Activated CD8-positive, alpha-beta memory T cell treated with anti-CD3 and anti-CD28 coated beads, Interleukin-2, amount 50 U/mL, for 4 hours (primary cell): Measurements from ENCODE around the gene ZNF790.
A peak's percentile ranks its signal among the peaks of the same experiment; 100 is the strongest.
"Not testable (repeated sequence)": the region's sequence is repeated elsewhere in the genome, so short reads cannot be mapped to it uniquely, and the experiment has no call there.

ENCODE experiments used
- DNase-seq: peaks from one replicate; pipeline ENCODE4 v3.0.0-alpha.2; 2020

ZNF790 gene

DNA sequence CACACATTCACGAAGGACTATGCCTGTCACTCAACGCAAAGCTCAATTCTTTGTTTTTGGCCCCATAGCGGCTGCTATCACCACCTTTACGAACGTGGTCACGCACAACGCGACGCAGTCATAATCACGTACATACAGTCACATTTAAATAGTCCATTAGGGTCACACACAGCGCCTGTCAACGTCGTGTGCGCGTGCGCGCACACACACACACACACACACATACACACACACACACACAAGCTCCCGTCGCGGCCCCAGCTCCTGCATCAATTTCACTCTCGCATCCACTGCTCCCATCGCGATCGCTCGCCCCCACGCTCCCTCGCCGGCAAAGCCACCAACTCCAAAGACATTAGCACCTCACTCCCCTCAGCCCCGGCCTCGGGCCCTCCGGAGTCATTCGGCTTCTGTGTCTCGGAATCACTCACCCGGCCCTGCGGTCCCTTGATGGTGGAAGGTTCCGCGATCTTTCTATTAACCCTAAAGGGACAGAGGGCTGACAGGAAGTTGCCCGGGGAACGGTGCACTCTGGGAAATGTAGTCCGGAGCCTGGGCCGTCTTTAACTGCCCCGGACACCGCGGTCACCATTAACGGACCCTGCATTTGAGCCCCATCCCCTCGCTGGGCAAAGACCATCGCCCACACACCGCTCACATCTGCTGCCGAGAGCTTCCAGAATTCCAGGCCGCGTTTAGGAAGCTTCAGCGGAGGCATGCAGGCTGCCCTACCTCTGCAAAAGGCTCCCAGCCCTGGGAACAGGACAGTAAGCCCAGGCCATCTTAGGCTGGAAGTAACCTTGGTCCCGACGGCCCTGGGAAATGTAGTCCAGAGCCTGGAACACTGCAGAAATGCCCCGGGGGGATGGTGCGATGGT, at the start of gene ZNF790:
Gene ZNF790 (minus strand): TSS at position 482 of the 878 bp plus-strand sequence. CDS start 12,768 bp downstream, outside the sequence.
- DNase-seq: peak; percentile 76

- no peak for DNase-seq
These were observed 39.1 kb upstream of the ZNF790 start for GRCh38 chr19:36876993-36877938.

GRCh38 chr19:36851898-36852297, 13.7 kb upstream of the ZNF790 start:
- DNase-seq: no peak

GRCh38 chr19:36850559-36851442, 12.6 kb upstream of the ZNF790 start, which contains the start of gene ZNF345:
ZNF345 (plus strand) TSS chr19:36850876; CDS start chr19:36876831, 25,955 bp downstream.
- peak; percentile 82 for DNase-seq

GRCh38 chr19:36849701-36850558, 11.7 kb upstream of the ZNF790 start:
- DNase-seq: peak; percentile 89

GRCh38 chr19:36847968-36848367, 9.8 kb upstream of the ZNF790 start:
- no peak for DNase-seq

GRCh38 chr19:36838784-36839324, 667 bp upstream of the ZNF790 start:
- no peak for DNase-seq

DNA sequence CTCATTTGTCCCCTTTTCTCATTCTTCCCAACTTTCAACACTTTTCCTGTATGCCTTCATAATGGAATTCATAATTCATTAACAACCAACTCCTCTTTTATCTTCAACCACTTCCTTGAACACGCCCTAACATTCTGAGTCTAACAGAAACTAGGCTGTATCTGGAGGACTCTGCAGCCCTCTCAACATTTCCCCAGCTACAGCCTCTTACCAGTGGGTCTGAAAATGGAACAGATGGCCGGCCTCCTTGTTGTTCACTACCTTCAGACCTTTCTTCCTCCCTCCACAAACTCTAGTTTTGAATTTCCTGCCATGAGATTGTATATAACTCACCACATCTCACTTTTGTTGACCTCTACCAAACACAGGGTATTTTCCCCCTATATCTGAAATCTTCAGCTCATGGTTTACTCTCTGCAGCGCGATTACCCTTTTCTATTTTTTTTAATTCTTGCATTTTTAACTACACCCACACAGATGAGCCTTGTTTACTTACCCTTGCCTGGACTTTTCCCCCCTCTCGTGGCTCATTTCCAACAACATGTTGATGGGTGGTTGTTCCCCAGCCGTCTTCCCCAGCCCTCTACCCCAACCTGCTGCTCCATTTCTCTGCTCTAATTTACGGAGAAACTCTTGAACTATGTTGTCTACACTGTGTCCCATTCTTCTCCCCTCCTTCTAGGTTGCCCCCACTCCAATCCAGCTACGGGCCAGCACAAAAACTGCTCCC, 846 bp downstream of the ZNF790 start:
- no peak for DNase-seq

DNA sequence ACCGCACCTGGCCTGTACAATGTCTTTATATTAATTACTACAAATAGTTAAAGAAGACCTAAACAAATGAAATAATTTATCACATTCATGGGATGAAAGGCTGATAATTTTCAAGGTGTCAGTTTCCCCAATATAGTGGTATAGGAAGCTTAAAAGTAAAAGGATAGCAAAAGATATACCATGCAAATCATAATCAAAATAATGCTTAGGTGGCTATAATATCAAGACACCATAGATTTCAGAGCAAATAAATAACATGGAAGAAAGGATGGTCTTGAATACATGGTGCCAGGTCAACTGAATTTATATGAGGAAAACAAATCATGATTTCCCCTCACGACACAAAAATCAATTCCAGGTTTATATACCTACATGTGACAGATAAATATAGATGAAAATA, 4.8 kb downstream of the ZNF790 start:
- no peak for DNase-seq

- DNase-seq: no peak
These were observed 16.4 kb downstream of the ZNF790 start for GRCh38 chr19:36821758-36822157.

- DNase-seq: no peak
These were observed 19.0 kb downstream of the ZNF790 start for GRCh38 chr19:36819130-36819630.

- no peak for DNase-seq
These were observed 31.2 kb downstream of the ZNF790 start for GRCh38 chr19:36807029-36807428.

- no peak for DNase-seq
These were observed 32.8 kb downstream of the ZNF790 start for GRCh38 chr19:36805364-36805763.

- no peak for DNase-seq
These were observed 40.4 kb downstream of the ZNF790 start for GRCh38 chr19:36797786-36798108.

DNA sequence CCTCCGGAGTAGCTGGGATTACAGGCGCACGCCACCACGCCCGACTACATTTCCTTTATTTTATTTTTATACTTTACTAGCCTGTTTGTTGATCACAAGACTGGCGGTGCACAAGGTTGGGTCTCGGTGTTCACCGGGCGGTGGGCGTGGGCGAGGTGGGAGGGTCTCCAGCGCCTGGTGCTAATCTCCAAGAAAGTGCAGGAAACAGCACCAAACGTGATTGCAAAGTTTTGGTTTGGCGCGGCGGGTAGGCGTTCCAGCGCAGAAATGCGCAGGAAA, 41.5 kb downstream of the ZNF790 start:
- no peak for DNase-seq

DNA sequence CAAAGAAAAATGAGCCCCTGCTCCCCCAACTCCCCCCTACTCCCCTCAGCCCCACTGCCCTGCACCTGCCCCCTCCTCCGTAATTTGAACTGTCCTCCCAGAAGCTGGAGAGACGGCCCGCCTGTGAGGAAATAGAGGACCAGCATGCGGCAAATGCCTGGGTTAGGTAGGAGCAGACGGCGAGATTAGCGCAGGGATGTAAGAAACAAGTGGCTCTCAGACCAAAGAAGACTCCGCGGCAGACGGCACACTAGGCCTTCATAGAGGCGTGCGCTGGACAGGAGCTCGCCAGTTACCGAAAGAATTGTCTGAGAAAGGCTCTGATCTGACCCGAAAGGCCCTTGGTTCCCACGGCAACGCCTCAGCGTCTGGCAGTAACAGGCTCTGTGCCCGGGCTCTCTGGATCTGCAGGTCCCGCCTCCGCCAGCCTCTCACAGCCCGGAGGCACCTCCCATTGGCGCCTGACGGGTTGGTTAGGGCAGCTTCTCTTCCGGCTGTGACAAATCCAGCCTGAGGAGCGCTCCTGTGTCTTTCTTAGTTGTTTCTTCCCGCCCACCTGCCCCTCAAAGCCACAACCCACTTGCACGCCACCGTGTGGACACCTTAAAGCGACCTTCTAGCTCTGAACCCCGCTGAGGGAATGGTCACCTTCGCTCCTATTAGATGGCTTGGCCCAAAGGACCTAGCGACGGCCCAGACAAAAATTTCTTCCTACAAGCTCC, 46.6 kb downstream of the ZNF790 start:
- DNase-seq: not testable (repeated sequence)

DNA sequence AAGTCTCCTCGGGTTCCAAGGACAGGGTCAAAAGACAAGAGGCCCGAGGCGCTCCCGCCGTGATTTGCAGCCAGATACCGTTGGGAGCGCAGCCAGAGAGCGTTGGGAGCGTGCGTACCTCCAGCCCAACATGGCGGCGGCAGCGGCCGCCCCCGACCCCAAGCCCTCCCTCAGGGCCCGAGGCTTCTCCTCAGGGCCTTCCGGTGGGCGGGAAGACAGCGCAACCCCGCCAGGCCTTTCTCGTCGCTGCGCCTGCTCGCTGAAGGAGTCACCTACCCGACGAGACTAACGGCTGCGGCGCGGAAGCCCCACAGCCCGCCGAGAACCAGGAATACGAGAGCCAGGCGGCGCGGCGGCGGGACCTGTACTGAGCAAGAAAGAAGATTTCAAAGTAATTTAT, 62.4 kb downstream of the ZNF790 start:
- no peak for DNase-seq

DNA sequence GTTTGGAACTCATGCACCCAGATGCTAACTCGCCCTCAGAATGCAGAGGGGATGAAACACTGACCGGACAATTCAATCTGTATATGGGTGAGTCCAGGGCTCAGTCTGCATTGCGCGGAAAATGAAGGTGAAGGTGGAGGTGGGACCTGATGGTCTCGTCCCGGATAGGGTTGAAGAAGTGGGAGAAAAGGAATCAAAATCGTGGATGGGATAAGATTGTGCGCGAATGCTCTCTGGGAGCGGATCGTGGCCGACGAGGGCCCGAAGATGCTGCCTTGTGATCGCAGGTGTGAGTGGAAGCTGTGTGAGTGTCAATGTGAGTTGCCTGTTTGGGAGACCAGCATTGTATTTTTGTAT, 65.0 kb downstream of the ZNF790 start:
- no peak for DNase-seq

GRCh38 chr19:36772311-36773222, 65.6 kb downstream of the ZNF790 start, which contains the start of gene ZNF850:
ZNF850 (minus strand) TSS chr19:36772807; CDS start chr19:36762606, 10,201 bp downstream.
- DNase-seq: peak; percentile 96
